GM12873 (cell line): ENCODE data around the gene TRIM40.

Experiments used
- TF ChIP-seq, protein P1 (sequence below): IDR thresholded peaks from 2 replicates; pipeline ENCODE4 v1.5.1; 2012; ENCODE audit warnings: low read depth, mild to moderate bottlenecking, moderate library complexity, low read length, control low read depth; ENCODE audit not compliant: insufficient read depth; ENCODE audit errors: missing control alignments

The TRIM40 gene

GRCh38 chr6:30103872-30104179 is 32.1 kb upstream of the TRIM40 start:
- TF ChIP-seq, protein P1, sequence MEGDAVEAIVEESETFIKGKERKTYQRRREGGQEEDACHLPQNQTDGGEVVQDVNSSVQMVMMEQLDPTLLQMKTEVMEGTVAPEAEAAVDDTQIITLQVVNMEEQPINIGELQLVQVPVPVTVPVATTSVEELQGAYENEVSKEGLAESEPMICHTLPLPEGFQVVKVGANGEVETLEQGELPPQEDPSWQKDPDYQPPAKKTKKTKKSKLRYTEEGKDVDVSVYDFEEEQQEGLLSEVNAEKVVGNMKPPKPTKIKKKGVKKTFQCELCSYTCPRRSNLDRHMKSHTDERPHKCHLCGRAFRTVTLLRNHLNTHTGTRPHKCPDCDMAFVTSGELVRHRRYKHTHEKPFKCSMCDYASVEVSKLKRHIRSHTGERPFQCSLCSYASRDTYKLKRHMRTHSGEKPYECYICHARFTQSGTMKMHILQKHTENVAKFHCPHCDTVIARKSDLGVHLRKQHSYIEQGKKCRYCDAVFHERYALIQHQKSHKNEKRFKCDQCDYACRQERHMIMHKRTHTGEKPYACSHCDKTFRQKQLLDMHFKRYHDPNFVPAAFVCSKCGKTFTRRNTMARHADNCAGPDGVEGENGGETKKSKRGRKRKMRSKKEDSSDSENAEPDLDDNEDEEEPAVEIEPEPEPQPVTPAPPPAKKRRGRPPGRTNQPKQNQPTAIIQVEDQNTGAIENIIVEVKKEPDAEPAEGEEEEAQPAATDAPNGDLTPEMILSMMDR = no peak

GRCh38 chr6:30104661-30105060 is 31.3 kb upstream of the TRIM40 start:
- TF ChIP-seq, protein P1 = peak; percentile 16

DNA sequence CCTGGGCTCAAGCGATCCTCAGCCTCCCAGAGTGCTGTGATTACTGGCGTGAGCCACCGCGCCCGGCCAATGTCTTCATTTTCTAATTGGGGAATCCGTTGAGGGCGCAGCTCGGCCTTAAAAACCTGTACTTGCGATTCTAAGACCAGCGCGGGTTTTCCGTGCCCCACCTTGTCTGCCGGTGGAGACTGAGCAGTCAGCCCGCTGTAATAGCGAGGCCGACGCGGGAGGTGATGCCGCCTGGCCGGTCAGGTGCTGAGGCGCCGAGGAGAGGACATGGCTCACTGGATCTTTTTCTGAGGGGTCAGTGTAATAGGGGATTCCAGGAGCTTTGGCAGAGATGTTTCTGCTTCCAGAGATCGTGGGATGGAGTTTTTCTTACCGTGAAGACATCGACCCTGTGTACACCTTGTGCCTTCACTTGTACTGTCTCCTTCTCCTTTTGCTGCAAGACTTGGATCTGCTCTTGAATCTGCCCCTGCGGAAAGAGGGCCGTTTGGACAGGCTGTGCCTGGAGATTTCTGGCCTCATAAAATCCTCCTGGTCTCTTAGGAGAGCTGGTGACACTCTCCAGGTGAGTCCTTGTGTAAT is 24.6 kb upstream of the TRIM40 start:
- TF ChIP-seq, protein P1 = no peak

- TF ChIP-seq, protein P1 = no peak
These were observed 23.4 kb upstream of the TRIM40 start for GRCh38 chr6:30112402-30112994.

DNA sequence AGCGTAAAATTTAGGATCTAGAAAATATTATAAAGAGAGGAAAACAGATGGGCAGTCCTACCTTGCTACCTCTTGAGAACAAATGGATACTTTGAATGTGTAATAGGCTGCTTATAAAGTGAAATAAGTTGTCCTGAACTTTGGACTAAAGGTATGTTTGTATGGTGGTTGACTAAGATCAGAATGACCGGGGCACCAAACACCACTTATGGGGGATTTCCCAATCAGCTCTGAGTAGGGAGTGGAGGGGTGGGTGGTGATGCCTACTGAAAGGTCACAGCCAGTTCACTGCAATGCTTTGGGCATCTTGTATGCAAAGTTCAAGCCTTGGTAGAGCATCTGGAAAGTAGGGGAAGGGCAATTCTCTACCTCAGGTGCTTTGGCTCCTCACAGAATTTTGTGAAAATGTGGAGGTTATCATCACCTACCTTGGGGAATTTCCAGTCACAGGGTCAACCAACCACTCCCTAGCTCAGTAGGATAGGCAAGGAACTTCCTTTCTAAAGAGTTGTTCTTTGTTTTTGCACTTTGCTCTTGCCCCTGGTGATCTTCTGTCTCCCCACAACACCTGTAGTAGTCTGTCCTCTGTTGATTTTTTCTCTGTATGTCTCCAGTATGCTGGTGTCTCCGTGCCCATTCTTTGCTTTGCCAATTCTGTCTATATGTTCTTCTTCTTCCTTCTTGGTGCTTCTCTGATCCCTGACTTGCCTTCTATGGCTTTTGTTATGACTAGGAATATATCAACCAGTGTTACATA is 22.8 kb upstream of the TRIM40 start, which contains the start of gene TRIM31:
TSS of gene TRIM31 (minus strand) at position 88 of the 757 bp plus-strand sequence. CDS start 285 bp downstream, outside the sequence.
- TF ChIP-seq, protein P1 = no peak

GRCh38 chr6:30113841-30114240 is 22.1 kb upstream of the TRIM40 start:
- TF ChIP-seq, protein P1 = no peak

- TF ChIP-seq, protein P1 = no peak
These were observed 19.2 kb upstream of the TRIM40 start for GRCh38 chr6:30116724-30117123.
